ENCODE results near the gene MAST1.
"Not testable (repeated sequence)": the region's sequence is repeated elsewhere in the genome, so short reads cannot be mapped to it uniquely, and the experiment has no call there.

The MAST1 gene

GRCh38 chr19:12873891-12874745 lies 35.8 kb downstream of the MAST1 start:
- no peak for DNase-seq

- DNase-seq, result no peak
These were observed 36.8 kb downstream of the MAST1 start for GRCh38 chr19:12875086-12875485.

GRCh38 chr19:12880551-12881171 lies 42.3 kb downstream of the MAST1 start:
- DNase-seq, result no peak

GRCh38 chr19:12881172-12881808 lies 43.0 kb downstream of the MAST1 start, which contains the start of gene DNASE2:
DNASE2 (minus strand) TSS chr19:12881449; CDS start chr19:12881375, 74 bp downstream.
- DNase-seq, result peak; percentile 95

GRCh38 chr19:12882589-12882988 lies 44.3 kb downstream of the MAST1 start:
- DNase-seq, result no peak

- DNase-seq, result no peak
These were observed 45.9 kb downstream of the MAST1 start for GRCh38 chr19:12884202-12884601.

- no peak for DNase-seq
These were observed 46.3 kb downstream of the MAST1 start for GRCh38 chr19:12884627-12884925.

GRCh38 chr19:12884926-12885748 lies 46.8 kb downstream of the MAST1 start:
- DNase-seq, result peak; percentile 97

- no peak for DNase-seq
These were observed 47.7 kb downstream of the MAST1 start for GRCh38 chr19:12885749-12886650.

- DNase-seq, result no peak
These were observed 48.3 kb downstream of the MAST1 start for GRCh38 chr19:12886651-12886968.

GRCh38 chr19:12886969-12887747 lies 48.8 kb downstream of the MAST1 start, which contains the start of gene KLF1:
KLF1 (minus strand) TSS chr19:12887201; CDS start chr19:12887140, 61 bp downstream.
- no peak for DNase-seq

GRCh38 chr19:12888006-12888603 lies 49.8 kb downstream of the MAST1 start:
- DNase-seq, result no peak

GRCh38 chr19:12890299-12890786 lies 52.0 kb downstream of the MAST1 start:
- DNase-seq, result not testable (repeated sequence)

GRCh38 chr19:12890787-12891552 lies 52.7 kb downstream of the MAST1 start, which contains the start of gene GCDH:
GCDH (plus strand) TSS chr19:12891160; CDS start chr19:12891305, 145 bp downstream.
- peak; percentile 99 for DNase-seq

- no peak for DNase-seq
These were observed 53.3 kb downstream of the MAST1 start for GRCh38 chr19:12891553-12892021.

- DNase-seq, result no peak
These were observed 55.3 kb downstream of the MAST1 start for GRCh38 chr19:12893582-12893981.

GRCh38 chr19:12896460-12896859 lies 58.1 kb downstream of the MAST1 start:
- DNase-seq, result no peak

GRCh38 chr19:12899891-12900518 lies 61.7 kb downstream of the MAST1 start:
- no peak for DNase-seq

GRCh38 chr19:12907166-12907565 lies 68.9 kb downstream of the MAST1 start:
- no peak for DNase-seq

Data from COR-L47 (cell line).